Measurements from ENCODE around the gene FLII. TPM values are rescaled to one million over a fixed set of nuclear protein-coding genes. Genes with fewer than 3 reads are reported as not detected.

FLII gene
- total and polyA plus RNA-seq, 2 experiments from 2014 or later = 175 to 373 TPM

DNA sequence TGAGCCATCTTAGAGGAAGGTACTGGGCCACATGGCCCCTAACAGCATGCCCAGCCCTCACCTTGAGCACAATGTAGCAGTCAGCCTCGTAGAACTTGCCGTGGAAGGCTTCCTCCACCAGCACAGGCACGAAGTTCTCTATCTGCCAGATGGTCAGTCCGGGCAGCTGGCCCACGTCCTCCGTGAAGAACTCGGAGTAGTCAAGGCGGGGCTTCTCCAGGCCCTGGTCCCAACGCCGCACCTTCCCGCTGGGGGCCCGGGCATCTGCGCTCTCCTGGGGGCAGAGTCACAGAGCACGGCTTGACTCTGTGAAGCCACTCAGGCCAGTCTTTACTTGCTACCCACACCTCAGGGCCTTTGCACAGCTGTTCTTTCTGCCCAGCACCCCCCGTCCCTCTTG lies 7.3 kb downstream of the FLII start:
- Histone ChIP-seq H3K27ac (ENCODE audit: low read depth) (no peak overlapping the region), H4K20me1 (replicated peaks; ENCODE audit: insufficient read depth) (peaks cover 4% of the 10 kb centered on the region), H3K79me2 (replicated peaks; ENCODE audit: insufficient read depth) (peaks cover 9% of the 10 kb centered on the region), H3K4me2 (no peak overlapping the region), H2AFZ (no peak overlapping the region), H3K4me1 (ENCODE audit: insufficient read depth) (peaks cover 5% of the 10 kb centered on the region; the same call in 1 of the 2 replicates), H3F3A (replicated peaks; ENCODE audit: low read depth) (peaks cover 20% of the 10 kb centered on the region), H3K36me3 (ENCODE audit: insufficient read depth) (peaks cover 19% of the 10 kb centered on the region), H3K9me2 (ENCODE audit: insufficient read depth) (no peaks in the 10 kb centered on the region), H3K4me3 (no peak overlapping the region), H3K27me3 (ENCODE audit: insufficient read depth) (no peaks in the 10 kb centered on the region)
- no peak overlapping the region for H3K27ac Mint-ChIP-seq
- peaks cover 13% of the 10 kb centered on the region for H3K4me1 Mint-ChIP-seq
- TF ChIP-seq, protein P1, sequence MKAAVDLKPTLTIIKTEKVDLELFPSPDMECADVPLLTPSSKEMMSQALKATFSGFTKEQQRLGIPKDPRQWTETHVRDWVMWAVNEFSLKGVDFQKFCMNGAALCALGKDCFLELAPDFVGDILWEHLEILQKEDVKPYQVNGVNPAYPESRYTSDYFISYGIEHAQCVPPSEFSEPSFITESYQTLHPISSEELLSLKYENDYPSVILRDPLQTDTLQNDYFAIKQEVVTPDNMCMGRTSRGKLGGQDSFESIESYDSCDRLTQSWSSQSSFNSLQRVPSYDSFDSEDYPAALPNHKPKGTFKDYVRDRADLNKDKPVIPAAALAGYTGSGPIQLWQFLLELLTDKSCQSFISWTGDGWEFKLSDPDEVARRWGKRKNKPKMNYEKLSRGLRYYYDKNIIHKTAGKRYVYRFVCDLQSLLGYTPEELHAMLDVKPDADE (IDR thresholded peaks at IDR 0.05) = no peak
- TF ChIP-seq CREB1 (CRISPR knock-in tag; IDR thresholded peaks at IDR 0.05; ENCODE audit: low read depth) = no peak
- TF ChIP-seq EZH2phosphoT487 (IDR thresholded peaks at IDR 0.05; ENCODE audit: unreplicated experiment) = no peak
- TF ChIP-seq NANOG (IDR thresholded peaks at IDR 0.05; ENCODE audit: borderline replicate concordance) = no peak
- TF ChIP-seq POLR2AphosphoS5 (IDR thresholded peaks at IDR 0.05; ENCODE audit: low read depth) = no peak
- TF ChIP-seq EZH2 (IDR thresholded peaks at IDR 0.05; ENCODE audit: low read depth, unreplicated experiment) = no peak
- TF ChIP-seq, protein P2, sequence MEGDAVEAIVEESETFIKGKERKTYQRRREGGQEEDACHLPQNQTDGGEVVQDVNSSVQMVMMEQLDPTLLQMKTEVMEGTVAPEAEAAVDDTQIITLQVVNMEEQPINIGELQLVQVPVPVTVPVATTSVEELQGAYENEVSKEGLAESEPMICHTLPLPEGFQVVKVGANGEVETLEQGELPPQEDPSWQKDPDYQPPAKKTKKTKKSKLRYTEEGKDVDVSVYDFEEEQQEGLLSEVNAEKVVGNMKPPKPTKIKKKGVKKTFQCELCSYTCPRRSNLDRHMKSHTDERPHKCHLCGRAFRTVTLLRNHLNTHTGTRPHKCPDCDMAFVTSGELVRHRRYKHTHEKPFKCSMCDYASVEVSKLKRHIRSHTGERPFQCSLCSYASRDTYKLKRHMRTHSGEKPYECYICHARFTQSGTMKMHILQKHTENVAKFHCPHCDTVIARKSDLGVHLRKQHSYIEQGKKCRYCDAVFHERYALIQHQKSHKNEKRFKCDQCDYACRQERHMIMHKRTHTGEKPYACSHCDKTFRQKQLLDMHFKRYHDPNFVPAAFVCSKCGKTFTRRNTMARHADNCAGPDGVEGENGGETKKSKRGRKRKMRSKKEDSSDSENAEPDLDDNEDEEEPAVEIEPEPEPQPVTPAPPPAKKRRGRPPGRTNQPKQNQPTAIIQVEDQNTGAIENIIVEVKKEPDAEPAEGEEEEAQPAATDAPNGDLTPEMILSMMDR (conservative IDR thresholded peaks at IDR 0.05; ENCODE audit: low read depth in 2 of 2) = no peak
- no peak for TF ChIP-seq STAT1 (IDR thresholded peaks at IDR 0.05; ENCODE audit: unreplicated experiment)
- TF ChIP-seq ZNF114 (CRISPR knock-in tag; IDR thresholded peaks at IDR 0.05) = no peak
- TF ChIP-seq ZNF331 (CRISPR knock-in tag; IDR thresholded peaks at IDR 0.05; ENCODE audit: low read depth) = no peak
- no peak overlapping the region for H3K4me3 Mint-ChIP-seq
- peaks cover 27% of the 10 kb centered on the region for H3K27me3 Mint-ChIP-seq (ENCODE audit: insufficient read depth, low read depth, poor library complexity)
- ATAC-seq = no peak
- H3K36me3 Mint-ChIP-seq (ENCODE audit: low read depth) = peaks cover 74% of the 10 kb centered on the region
- H3K9me3 Mint-ChIP-seq = no peaks in the 10 kb centered on the region; the same call in 2 of the 3 replicates
- DNase-seq (ENCODE audit: low spot score) = no peak

DNA sequence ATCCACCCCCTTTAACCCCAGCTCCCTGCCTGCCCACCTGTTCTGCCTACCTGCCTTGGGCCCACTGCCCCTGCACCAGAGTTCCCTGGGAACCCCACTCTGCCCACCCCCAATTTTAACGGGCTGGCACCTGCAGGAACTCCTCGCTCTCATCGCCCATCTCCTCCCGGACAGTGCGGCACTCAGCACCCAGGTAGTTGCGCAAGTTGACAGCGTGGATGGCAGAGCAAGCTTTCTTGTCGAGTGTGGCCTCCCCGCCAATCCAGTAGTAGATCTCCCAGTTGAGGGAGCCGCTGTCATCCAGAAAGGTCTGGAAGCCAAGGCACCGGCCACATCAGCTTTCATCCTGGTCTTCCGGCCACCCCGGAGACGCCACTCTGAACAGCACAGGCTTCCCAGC lies 7.8 kb downstream of the FLII start:
- Mint-ChIP-seq H3K36me3 (ENCODE audit: low read depth) (peaks cover 71% of the 10 kb centered on the region), H3K9me3 (no peaks in the 10 kb centered on the region; the same call in 2 of the 3 replicates), H3K27ac (no peak overlapping the region), H3K27me3 (ENCODE audit: insufficient read depth, low read depth, poor library complexity) (peaks cover 27% of the 10 kb centered on the region), H3K4me1 (peaks cover 13% of the 10 kb centered on the region), H3K4me3 (no peak overlapping the region)
- DNase-seq (ENCODE audit: low spot score) (no peak), ATAC-seq (no peak)
- peaks cover 4% of the 10 kb centered on the region for H3K79me2 ChIP-seq (replicated peaks; ENCODE audit: insufficient read depth)
- peaks cover 20% of the 10 kb centered on the region for H3K36me3 ChIP-seq (ENCODE audit: insufficient read depth)
- H3F3A ChIP-seq (replicated peaks; ENCODE audit: low read depth) = peaks cover 16% of the 10 kb centered on the region
- H3K4me3 ChIP-seq = no peak overlapping the region
- H3K27ac ChIP-seq (ENCODE audit: low read depth) = no peak overlapping the region
- H3K27me3 ChIP-seq (ENCODE audit: insufficient read depth) = no peaks in the 10 kb centered on the region
- no peak overlapping the region for H2AFZ ChIP-seq
- H3K9me2 ChIP-seq (ENCODE audit: insufficient read depth) = no peaks in the 10 kb centered on the region
- peaks cover 5% of the 10 kb centered on the region; the same call in 1 of the 2 replicates for H3K4me1 ChIP-seq (ENCODE audit: insufficient read depth)
- H3K4me2 ChIP-seq = no peak overlapping the region
- H4K20me1 ChIP-seq (replicated peaks; ENCODE audit: insufficient read depth) = peaks cover 8% of the 10 kb centered on the region
- TF ChIP-seq, protein P2 (conservative IDR thresholded peaks at IDR 0.05; ENCODE audit: low read depth in 2 of 2) = no peak
- TF ChIP-seq ZNF114 (CRISPR knock-in tag; IDR thresholded peaks at IDR 0.05) = no peak
- no peak for TF ChIP-seq CREB1 (CRISPR knock-in tag; IDR thresholded peaks at IDR 0.05; ENCODE audit: low read depth)
- no peak for TF ChIP-seq NANOG (IDR thresholded peaks at IDR 0.05; ENCODE audit: borderline replicate concordance)
- TF ChIP-seq, protein P3, sequence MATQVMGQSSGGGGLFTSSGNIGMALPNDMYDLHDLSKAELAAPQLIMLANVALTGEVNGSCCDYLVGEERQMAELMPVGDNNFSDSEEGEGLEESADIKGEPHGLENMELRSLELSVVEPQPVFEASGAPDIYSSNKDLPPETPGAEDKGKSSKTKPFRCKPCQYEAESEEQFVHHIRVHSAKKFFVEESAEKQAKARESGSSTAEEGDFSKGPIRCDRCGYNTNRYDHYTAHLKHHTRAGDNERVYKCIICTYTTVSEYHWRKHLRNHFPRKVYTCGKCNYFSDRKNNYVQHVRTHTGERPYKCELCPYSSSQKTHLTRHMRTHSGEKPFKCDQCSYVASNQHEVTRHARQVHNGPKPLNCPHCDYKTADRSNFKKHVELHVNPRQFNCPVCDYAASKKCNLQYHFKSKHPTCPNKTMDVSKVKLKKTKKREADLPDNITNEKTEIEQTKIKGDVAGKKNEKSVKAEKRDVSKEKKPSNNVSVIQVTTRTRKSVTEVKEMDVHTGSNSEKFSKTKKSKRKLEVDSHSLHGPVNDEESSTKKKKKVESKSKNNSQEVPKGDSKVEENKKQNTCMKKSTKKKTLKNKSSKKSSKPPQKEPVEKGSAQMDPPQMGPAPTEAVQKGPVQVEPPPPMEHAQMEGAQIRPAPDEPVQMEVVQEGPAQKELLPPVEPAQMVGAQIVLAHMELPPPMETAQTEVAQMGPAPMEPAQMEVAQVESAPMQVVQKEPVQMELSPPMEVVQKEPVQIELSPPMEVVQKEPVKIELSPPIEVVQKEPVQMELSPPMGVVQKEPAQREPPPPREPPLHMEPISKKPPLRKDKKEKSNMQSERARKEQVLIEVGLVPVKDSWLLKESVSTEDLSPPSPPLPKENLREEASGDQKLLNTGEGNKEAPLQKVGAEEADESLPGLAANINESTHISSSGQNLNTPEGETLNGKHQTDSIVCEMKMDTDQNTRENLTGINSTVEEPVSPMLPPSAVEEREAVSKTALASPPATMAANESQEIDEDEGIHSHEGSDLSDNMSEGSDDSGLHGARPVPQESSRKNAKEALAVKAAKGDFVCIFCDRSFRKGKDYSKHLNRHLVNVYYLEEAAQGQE (IDR thresholded peaks at IDR 0.05; ENCODE audit: unreplicated experiment) = no peak
- TF ChIP-seq JUNB (IDR thresholded peaks at IDR 0.05; ENCODE audit: unreplicated experiment) = no peak
- no peak for TF ChIP-seq POLR2AphosphoS5 (IDR thresholded peaks at IDR 0.05; ENCODE audit: low read depth)
- TF ChIP-seq, protein P1 (IDR thresholded peaks at IDR 0.05) = no peak
- TF ChIP-seq EZH2phosphoT487 (IDR thresholded peaks at IDR 0.05; ENCODE audit: unreplicated experiment) = no peak
- TF ChIP-seq ZNF331 (CRISPR knock-in tag; IDR thresholded peaks at IDR 0.05; ENCODE audit: low read depth) = no peak
- TF ChIP-seq EZH2 (IDR thresholded peaks at IDR 0.05; ENCODE audit: low read depth, unreplicated experiment) = no peak
